ENCODE results near the gene C4orf50.

The C4orf50 gene

GRCh38 chr4:5919571-5919970 lies 98.7 kb downstream of the C4orf50 start:
- no peak for DNase-seq (ENCODE audit: low spot score)

GRCh38 chr4:5919044-5919443 lies 99.2 kb downstream of the C4orf50 start:
- no peak for DNase-seq (ENCODE audit: low spot score)

GRCh38 chr4:5918331-5918985 lies 99.8 kb downstream of the C4orf50 start:
- DNase-seq (ENCODE audit: low spot score): no peak

GRCh38 chr4:5917672-5918071 lies 100.6 kb downstream of the C4orf50 start:
- DNase-seq (ENCODE audit: low spot score): no peak

- no peak for DNase-seq (ENCODE audit: low spot score)
These were observed 102.0 kb downstream of the C4orf50 start for GRCh38 chr4:5916229-5916628.

- DNase-seq (ENCODE audit: low spot score): no peak
These were observed 104.8 kb downstream of the C4orf50 start for GRCh38 chr4:5913454-5913853.

- DNase-seq (ENCODE audit: low spot score): no peak
These were observed 105.6 kb downstream of the C4orf50 start for GRCh38 chr4:5912614-5913019.

- no peak for DNase-seq (ENCODE audit: low spot score)
These were observed 109.3 kb downstream of the C4orf50 start for GRCh38 chr4:5908876-5909427.

GRCh38 chr4:5906191-5906590 lies 112.0 kb downstream of the C4orf50 start:
- DNase-seq (ENCODE audit: low spot score): no peak

GRCh38 chr4:5905714-5906113 lies 112.5 kb downstream of the C4orf50 start:
- no peak for DNase-seq (ENCODE audit: low spot score)

GRCh38 chr4:5900844-5901243 lies 117.4 kb downstream of the C4orf50 start:
- no peak for DNase-seq (ENCODE audit: low spot score)

- no peak for DNase-seq (ENCODE audit: low spot score)
These were observed 118.3 kb downstream of the C4orf50 start for GRCh38 chr4:5899881-5900280.

- no peak for DNase-seq (ENCODE audit: low spot score)
These were observed 118.8 kb downstream of the C4orf50 start for GRCh38 chr4:5899396-5899795.

GRCh38 chr4:5897674-5898073 lies 120.6 kb downstream of the C4orf50 start:
- DNase-seq (ENCODE audit: low spot score): no peak

- no peak for DNase-seq (ENCODE audit: low spot score)
These were observed 122.9 kb downstream of the C4orf50 start for GRCh38 chr4:5895287-5895686.

- DNase-seq (ENCODE audit: low spot score): no peak
These were observed 124.0 kb downstream of the C4orf50 start for GRCh38 chr4:5894266-5894665.

- no peak for DNase-seq (ENCODE audit: low spot score)
These were observed 124.6 kb downstream of the C4orf50 start for GRCh38 chr4:5893591-5893990.

GRCh38 chr4:5893004-5893580 lies 125.1 kb downstream of the C4orf50 start, which contains the start of gene CRMP1:
Gene CRMP1 (minus strand): TSS chr4:5893086. CDS start chr4:5892969, 117 bp downstream.
- no peak for DNase-seq (ENCODE audit: low spot score)

GRCh38 chr4:5892323-5893003 lies 125.8 kb downstream of the C4orf50 start:
- no peak for DNase-seq (ENCODE audit: low spot score)

GRCh38 chr4:5891563-5892322 lies 126.5 kb downstream of the C4orf50 start:
- DNase-seq (ENCODE audit: low spot score): no peak

- DNase-seq (ENCODE audit: low spot score): no peak
These were observed 128.0 kb downstream of the C4orf50 start for GRCh38 chr4:5890063-5890727.

Data from activated CD4-positive, alpha-beta T cell treated with anti-CD3 and anti-CD28 coated beads, Interleukin-2, Interleukin-4, amounts not matched to agents 100 ng/mL and 50 ng/mL, durations not matched to agents 16 hours and 8 hours (primary cell).